Endodermal cell (in vitro differentiated cells): ENCODE data around the gene MMS19. TPM values are rescaled to one million over a fixed set of nuclear protein-coding genes. Genes with fewer than 3 reads are reported as not detected.

ENCODE experiments used
- DNase-seq: peaks from one replicate; pipeline ENCODE4 v3.0.0-alpha.2; 2017
- H3K27ac ChIP-seq: 2 replicates; pipeline ENCODE4 v1.5.1; 2013; ENCODE audit warnings: mild to moderate bottlenecking, low read depth, low read length, moderate library complexity
- H3K27me3 ChIP-seq: 2 replicates; pipeline ENCODE4 v1.6.1; 2013; ENCODE audit warnings: mild to moderate bottlenecking, low read length, moderate library complexity; ENCODE audit not compliant: insufficient read depth, control insufficient read depth, poor library complexity, severe bottlenecking
- H3K36me3 ChIP-seq: 2 replicates; pipeline ENCODE4 v1.7.0; 2013; ENCODE audit warnings: mild to moderate bottlenecking, low read length, moderate library complexity; ENCODE audit not compliant: control insufficient read depth, insufficient read depth
- H3K4me1 ChIP-seq: one replicate; pipeline ENCODE4 v1.7.0; 2013; ENCODE audit warnings: low read length; ENCODE audit not compliant: control insufficient read depth, insufficient read depth
- H3K4me3 ChIP-seq: 2 replicates; pipeline ENCODE4 v1.5.1; 2013; ENCODE audit warnings: mild to moderate bottlenecking, low read length, moderate library complexity
- H3K9ac ChIP-seq: 2 replicates; pipeline ENCODE4 v1.6.1; 2013; ENCODE audit warnings: mild to moderate bottlenecking, low read length, moderate library complexity; ENCODE audit not compliant: poor library complexity, severe bottlenecking; ENCODE audit errors: extremely low read depth
- H3K9me3 ChIP-seq: 2 replicates; pipeline ENCODE4 v1.6.1; 2013; ENCODE audit warnings: mild to moderate bottlenecking, low read length, moderate library complexity; ENCODE audit not compliant: control insufficient read depth
- H3K27ac Mint-ChIP-seq: 2 replicates; pipeline ENCODE4 v1.8.0; 2020; ENCODE audit warnings: mixed read lengths
- H3K27me3 Mint-ChIP-seq: 2 replicates; pipeline ENCODE4 v1.8.0; 2021; ENCODE audit warnings: mild to moderate bottlenecking, mixed read lengths; ENCODE audit not compliant: insufficient read depth
- H3K36me3 Mint-ChIP-seq: 2 replicates; pipeline ENCODE4 v1.8.0; 2020; ENCODE audit warnings: low read depth, mixed read lengths
- H3K4me1 Mint-ChIP-seq: 2 replicates; pipeline ENCODE4 v1.8.0; 2020; ENCODE audit warnings: mixed read lengths
- H3K4me3 Mint-ChIP-seq: 2 replicates; pipeline ENCODE4 v1.8.0; 2020; ENCODE audit warnings: mild to moderate bottlenecking, moderate library complexity, mixed read lengths
- H3K9me3 Mint-ChIP-seq: 2 replicates; pipeline ENCODE4 v1.8.0; 2020; ENCODE audit warnings: mild to moderate bottlenecking, mixed read lengths
- CTCF ChIP-seq: fragments of 200-600 bp; sonication (generic); conservative IDR thresholded peaks from 2 replicates; pipeline ENCODE4 v1.5.0; 2021; ENCODE audit warnings: antibody characterized with exemption, mild to moderate bottlenecking
- WGBS, 2 experiments: methylation state at CpG; one replicate each; pipeline versions ENCODE4 v1.1.5 to v1.1.7; 2013; ENCODE audit warnings: missing lambda C conversion rate in 2 of 2, mixed read lengths in 1 of 2; ENCODE audit not compliant: insufficient coverage in 1 of 2, insufficient read length in 1 of 2; 5-methylcytosine and 5-hydroxymethylcytosine counted together
- total RNA-seq, 2 donors: library from RNA; stranded (reverse); fragmentation: NEBNext Ultra II Directional in 1 of 2; extraction: Animal tissue kit (Norgen Biotek cat#: 25700) in 1 of 2; gene quantifications; 2 replicates in 1 of 2; 3 replicates in 1 of 2; pipeline ENCODE4 v1.2.1, GENCODE V29; 2021

The MMS19 gene
- total RNA-seq, 2 donors from 2014 or later = 84.2 to 98.8 TPM

DNA sequence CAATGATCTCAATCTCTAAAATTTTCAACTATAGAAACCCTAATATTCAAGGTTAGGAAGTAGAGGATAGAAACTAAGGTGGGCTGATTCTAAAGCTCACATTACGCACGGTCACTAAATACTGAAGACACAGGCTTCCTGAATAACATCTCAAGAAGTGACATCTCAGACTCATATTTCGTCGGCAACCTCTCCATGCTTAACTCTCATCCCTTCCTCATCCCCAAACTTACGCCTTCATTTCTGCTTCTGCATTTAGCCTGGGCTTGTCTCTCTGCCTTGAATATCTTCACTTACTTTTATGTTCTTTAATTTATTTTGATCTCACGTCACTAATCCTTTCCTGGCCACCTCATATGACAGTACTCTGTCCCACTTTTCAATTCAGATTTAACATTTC is 63.0 kb downstream of the MMS19 start:
- H3K4me3 Mint-ChIP-seq = no peak overlapping the region
- Histone ChIP-seq H3K36me3 (peaks cover 75% of the 10 kb centered on the region), H3K9me3 (no peaks in the 10 kb centered on the region), H3K4me1 (no peaks in the 10 kb centered on the region), H3K9ac (no peak overlapping the region), H3K4me3 (no peak overlapping the region), H3K27me3 (no peaks in the 10 kb centered on the region), H3K27ac (no peak overlapping the region)
- H3K27me3 Mint-ChIP-seq = no peaks in the 10 kb centered on the region
- no peak for DNase-seq
- no peak for TF ChIP-seq CTCF
- H3K9me3 Mint-ChIP-seq = no peaks in the 10 kb centered on the region
- peaks cover 68% of the 10 kb centered on the region for H3K36me3 Mint-ChIP-seq
- 96 to 100% methylated on average over 6 of the region's 6 CpGs for WGBS, 2 experiments
- no peak overlapping the region for H3K27ac Mint-ChIP-seq
- H3K4me1 Mint-ChIP-seq = no peaks in the 10 kb centered on the region

- no peak for DNase-seq
- no peak overlapping the region for H3K4me3 Mint-ChIP-seq
- H3K36me3 Mint-ChIP-seq = peaks cover 70% of the 10 kb centered on the region
- Histone ChIP-seq H3K4me1 (no peaks in the 10 kb centered on the region), H3K4me3 (no peak overlapping the region), H3K9ac (no peak overlapping the region), H3K27me3 (no peaks in the 10 kb centered on the region), H3K9me3 (no peaks in the 10 kb centered on the region), H3K36me3 (peaks cover 79% of the 10 kb centered on the region), H3K27ac (no peak overlapping the region)
- H3K27me3 Mint-ChIP-seq = no peaks in the 10 kb centered on the region
- no peak for TF ChIP-seq CTCF
- no peaks in the 10 kb centered on the region for H3K4me1 Mint-ChIP-seq
- H3K27ac Mint-ChIP-seq = peak overlapping the region; percentile 64
- no peaks in the 10 kb centered on the region for H3K9me3 Mint-ChIP-seq
- 91% methylated on average over 1 of the region's 1 CpG; no CpG with 5 or more reads in 1 of the 2 experiments for WGBS, 2 experiments
Observed at GRCh38 chr10:97434557-97434956, 63.7 kb downstream of the MMS19 start.

DNA sequence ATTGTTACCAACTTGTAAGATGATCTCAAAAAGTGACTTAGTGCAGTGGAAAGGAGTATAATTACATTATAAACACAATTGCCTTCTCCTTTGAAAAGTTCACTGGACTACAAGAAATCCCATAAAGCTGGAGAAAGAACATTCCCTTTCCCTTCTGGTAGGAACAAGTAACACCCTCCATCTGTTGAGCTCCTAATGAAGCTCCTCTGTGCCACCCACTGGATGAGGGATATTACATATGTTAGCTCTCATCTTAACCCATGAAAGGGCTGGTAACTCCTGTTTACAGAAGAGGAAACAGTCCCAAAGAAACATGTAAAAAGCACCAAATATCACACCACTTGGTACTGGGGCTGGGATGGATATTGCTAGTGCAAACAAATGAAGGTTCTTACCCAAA is 64.2 kb downstream of the MMS19 start:
- Histone ChIP-seq H3K27ac (peak overlapping the region; percentile 24), H3K27me3 (no peaks in the 10 kb centered on the region), H3K36me3 (peaks cover 79% of the 10 kb centered on the region), H3K4me1 (no peaks in the 10 kb centered on the region), H3K9me3 (no peaks in the 10 kb centered on the region), H3K9ac (no peak overlapping the region), H3K4me3 (no peak overlapping the region)
- no peaks in the 10 kb centered on the region for H3K27me3 Mint-ChIP-seq
- no peaks in the 10 kb centered on the region for H3K4me1 Mint-ChIP-seq
- H3K9me3 Mint-ChIP-seq = no peaks in the 10 kb centered on the region
- H3K36me3 Mint-ChIP-seq = peaks cover 71% of the 10 kb centered on the region
- no peak for TF ChIP-seq CTCF
- DNase-seq = no peak
- no peak overlapping the region for H3K4me3 Mint-ChIP-seq
- peak overlapping the region; percentile 64 for H3K27ac Mint-ChIP-seq
